HG03064 (cell line): ENCODE results near the gene SEMA5B.

Source experiments
- ATAC-seq: cut with Tn5 transposase; IDR thresholded peaks from one replicate; pipeline ENCODE4 v1.9.1; 2021; ENCODE audit warnings: low read depth; ENCODE audit not compliant: unreplicated experiment

SEMA5B gene

DNA sequence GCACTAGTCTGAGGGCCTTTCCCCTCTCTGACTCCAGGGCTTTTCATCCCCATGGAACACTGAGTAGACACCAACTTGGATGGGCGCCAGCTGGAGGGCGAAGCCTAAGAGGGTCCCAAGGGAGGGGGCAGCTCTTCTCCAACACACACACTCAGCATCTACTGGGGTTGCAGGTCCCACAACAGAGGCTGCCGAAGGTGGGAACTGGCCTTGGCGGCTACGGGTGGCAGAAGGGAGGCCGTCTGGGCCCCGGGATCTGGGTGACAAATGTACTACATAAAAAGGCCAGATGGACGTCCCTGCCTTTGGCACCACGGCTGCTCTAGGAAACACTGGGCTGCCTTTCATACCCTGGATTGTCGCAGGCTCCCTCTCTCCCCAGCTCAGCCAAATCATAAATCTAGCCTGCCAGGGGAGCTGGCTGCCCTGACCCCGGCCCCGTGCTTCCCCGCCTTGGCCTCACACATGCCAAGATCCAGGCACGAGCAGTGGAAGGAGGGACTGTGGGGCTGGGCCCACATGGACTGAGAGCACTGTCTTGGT lies 31.5 kb downstream of the SEMA5B start:
- ATAC-seq = no peak

DNA sequence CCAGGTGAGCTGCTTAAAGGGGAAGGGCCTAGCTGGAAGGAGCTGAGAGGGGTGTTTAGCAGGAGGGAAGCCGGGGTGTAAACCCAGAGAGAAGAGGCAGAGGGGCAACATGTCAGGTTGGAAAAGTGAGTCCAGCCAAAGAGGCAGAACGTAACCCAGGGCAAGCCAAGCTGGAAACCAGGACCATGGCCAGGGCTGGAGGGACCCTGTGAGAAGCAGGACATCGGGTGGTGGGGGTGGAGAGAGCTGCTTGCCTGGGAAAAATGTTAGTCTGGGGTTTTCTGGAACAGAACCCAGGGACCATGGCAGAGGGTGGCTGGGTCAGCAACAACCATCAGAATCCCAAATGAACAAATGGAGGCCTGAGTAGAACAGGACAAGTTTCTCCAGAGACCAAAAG lies 32.6 kb downstream of the SEMA5B start:
- ATAC-seq = no peak

DNA sequence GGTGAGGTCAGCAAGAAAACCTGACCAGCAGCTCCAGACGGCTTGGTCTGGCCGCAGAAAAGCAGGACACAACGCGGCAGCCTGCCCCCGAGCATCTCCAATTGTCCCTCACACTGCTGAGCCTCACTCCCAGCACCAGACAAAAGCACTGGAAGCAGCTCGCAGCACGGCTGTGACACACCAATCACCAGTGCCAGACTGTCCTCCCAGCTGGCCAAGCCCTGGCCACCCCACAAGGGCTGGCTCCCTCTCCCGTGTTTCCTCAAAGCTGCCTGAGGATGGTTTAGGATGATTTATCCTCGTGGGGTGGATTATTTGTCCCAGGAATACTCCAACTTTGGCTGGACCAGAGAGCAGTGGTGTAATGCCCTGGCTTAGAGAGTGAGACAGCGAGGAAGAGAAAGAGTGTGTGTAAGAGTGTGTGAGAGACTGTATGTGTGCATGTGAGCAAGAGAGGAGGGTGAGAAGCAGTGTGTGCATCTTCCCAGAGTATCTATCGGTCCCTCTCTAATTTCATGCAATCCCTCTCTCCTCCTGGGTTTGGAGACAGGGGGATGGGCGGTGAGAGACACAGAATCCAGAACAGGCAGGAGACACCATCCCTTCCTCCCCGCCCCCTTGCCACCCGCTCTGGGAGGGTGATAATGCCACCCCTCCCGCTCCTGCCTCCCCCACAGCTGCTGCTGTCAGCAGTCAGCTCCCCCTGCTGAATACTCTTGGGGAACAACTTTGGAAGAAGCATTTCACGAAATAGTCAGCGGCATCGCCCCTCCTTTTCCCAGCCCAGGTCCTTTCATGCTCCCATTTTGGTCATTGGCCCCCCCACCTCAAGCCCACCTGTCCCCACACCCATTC lies 34.2 kb downstream of the SEMA5B start:
- ATAC-seq = no peak

DNA sequence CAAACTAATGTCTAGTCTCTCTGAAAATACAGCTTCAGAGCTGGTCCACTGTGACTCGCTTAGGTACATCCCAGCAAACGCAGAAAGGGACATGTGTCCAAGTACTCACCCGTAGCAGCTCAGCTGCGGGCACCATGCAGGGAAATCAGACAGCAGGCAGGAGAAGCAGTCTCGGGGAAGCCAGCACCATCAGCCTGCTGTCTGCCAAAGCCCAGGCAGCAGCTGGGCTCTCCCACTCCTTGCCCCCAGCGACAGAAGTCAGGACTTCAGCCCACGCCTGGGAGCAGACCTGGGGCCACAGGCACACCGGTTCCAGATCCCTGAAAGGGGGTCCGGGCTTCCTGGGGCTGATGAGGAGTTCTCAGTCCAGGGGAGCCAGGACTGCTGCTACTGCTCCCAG lies 34.9 kb downstream of the SEMA5B start:
- ATAC-seq = no peak

DNA sequence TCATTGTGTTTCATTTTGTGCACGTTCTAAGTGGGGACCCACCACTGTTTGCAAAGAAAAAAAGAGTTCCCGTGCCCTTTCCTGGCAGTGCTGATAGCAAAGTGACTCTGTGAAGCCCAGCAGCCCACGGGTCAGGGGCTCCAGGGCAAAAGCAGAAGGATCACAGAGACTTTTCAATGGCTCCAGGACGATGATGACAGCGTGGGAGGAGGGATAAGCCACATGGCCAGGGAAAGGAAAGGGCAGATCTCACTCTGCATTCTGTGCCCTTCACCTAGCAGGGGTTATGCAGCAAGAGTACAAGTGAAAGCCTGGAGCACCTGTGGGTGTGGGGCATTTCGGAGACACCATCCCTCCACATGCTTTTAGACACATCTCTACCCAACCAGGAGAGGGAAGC lies 35.4 kb downstream of the SEMA5B start:
- ATAC-seq = no peak

GRCh38 chr3:122991236-122991985 lies 36.2 kb downstream of the SEMA5B start:
- ATAC-seq = no peak

DNA sequence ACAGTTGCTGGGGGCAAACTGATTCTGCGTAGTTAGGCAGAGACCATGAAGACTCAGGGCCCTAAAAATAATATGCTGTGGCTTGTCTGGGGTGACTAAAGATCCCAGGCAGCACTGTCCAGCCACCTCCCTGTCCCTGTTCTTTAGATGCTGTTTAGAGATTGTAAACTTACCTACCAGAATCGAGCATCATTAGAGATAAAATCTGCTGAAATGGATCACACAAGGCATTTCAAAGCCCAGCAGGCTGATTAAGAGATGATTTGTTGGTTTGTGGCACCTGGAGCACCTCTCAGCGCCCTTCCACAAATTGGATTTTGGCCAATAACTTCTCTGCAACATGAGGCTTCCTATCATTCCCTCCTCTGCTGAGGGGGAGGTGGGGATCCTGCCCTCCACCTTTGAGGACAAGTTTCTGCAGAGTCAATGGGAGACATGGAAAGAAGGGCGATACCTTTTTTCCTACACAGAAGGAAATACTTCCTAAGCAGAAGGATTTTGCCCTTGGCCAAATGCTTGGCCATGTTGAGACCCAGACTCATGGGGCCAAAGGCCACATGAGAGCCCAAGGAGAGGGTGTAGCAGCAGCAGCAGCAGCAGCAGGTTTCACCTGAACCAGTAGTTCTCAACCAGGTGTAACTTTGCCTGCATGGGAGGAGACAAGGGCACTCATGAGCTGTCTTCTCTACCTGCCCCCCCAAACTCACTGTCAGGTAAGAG lies 37.5 kb downstream of the SEMA5B start:
- ATAC-seq = no peak

DNA sequence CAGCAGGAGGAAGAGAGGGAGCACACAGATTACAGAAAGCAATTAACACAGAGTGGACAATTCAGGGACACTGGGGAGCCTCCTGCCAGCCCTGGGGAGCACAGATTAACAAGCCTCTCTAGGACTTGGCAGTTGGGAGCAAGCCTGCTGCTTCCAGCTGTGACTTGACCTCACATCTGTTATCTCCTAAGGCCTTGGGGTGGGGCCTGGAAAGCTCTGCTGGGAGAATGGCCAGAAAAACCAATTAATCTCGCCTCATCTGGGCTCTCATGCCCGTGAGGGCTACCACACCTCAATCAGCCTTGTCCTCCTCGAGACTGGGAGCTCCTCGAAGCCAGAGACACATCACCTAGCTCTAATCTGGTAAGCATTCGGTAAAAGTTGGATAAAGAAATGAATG lies 39.1 kb downstream of the SEMA5B start:
- ATAC-seq = no peak

- no peak for ATAC-seq
Measured at GRCh38 chr3:122987736-122988319, 39.7 kb downstream of the SEMA5B start.

DNA sequence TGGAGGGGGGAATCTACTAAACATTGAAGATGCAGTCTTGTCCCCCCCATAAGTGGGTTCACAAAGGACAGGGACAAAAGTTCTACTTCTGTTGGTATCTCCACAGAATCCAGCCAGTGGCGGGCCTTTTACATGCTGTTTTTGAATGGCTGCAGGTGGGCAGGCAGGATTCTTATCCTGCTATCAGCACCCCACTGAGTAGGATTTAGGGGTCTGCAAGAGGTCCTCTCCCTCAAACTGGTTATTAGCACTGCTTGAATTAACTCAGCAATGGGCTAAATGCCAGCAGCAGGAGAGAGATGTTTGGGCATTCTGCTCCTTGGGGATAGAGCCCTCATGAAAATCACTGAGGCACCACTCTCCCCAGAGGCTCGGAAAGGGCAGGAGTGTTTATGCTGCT lies 40.3 kb downstream of the SEMA5B start:
- ATAC-seq = no peak

DNA sequence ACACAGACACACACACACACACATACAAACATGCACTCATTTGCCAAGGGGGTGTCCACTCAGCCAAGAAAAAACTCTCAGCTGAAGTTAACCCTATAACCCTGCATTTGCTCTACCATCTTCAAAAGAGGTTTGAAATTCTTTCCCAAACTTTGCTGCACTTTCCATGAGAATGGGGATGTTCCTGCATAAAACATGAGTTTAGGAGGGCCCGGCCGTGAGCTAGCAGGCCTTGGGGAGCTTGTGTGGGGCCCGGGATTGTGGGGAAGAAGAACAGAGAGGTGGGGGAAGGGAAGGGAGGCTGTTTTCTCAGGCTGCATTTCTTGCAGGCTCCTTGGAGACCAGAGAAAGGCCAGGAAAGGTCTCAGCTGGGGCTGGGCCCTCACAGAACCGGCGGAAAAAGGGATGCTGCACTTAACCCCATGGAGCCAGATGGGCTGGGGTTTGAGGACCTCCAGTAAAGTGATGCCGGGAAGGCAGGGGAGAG lies 40.8 kb downstream of the SEMA5B start:
- ATAC-seq = no peak

DNA sequence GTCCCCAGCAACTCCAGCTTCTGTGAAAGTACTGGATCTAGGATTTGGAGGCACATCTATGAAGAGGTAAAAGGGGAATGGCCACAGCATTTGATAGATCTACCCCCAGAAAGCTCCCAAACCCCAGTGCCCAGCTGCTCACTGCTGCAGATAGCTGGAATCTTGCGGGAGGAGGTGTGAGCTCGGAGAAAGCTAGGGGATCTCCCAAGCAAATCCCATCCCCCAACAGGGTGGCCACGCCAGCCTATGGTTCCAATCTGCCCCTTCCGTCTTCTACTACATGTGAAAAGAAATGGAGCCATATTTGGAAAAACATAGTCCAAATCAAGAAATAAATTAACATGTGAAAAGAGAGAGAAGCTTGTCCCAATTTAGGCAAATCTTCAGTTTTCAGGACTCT lies 42.0 kb downstream of the SEMA5B start:
- ATAC-seq = no peak

DNA sequence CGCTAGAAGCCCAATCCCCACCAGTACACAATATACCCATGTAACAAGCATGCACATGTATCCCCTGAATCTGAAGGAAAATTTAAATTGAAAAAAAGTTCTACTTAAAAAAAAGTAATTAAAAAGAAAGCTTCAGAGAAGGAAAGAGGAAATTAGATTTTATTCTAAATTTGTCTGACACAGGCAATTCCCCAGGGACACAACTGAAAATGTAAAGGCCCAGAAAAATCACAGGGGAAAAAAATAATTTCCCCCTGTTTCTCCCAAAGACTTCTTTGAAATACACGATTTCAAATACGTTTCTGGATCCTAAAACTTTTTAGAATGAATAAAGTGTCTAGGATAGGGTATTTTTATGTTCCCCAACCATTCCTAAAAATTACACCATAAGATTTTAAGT lies 42.9 kb downstream of the SEMA5B start:
- ATAC-seq = no peak

GRCh38 chr3:122984007-122984406 lies 43.6 kb downstream of the SEMA5B start:
- ATAC-seq = no peak

GRCh38 chr3:122982216-122983185 lies 45.1 kb downstream of the SEMA5B start:
- ATAC-seq = no peak

GRCh38 chr3:122979211-122979610 lies 48.4 kb downstream of the SEMA5B start:
- ATAC-seq = no peak

GRCh38 chr3:122978569-122978968 lies 49.0 kb downstream of the SEMA5B start:
- no peak for ATAC-seq

DNA sequence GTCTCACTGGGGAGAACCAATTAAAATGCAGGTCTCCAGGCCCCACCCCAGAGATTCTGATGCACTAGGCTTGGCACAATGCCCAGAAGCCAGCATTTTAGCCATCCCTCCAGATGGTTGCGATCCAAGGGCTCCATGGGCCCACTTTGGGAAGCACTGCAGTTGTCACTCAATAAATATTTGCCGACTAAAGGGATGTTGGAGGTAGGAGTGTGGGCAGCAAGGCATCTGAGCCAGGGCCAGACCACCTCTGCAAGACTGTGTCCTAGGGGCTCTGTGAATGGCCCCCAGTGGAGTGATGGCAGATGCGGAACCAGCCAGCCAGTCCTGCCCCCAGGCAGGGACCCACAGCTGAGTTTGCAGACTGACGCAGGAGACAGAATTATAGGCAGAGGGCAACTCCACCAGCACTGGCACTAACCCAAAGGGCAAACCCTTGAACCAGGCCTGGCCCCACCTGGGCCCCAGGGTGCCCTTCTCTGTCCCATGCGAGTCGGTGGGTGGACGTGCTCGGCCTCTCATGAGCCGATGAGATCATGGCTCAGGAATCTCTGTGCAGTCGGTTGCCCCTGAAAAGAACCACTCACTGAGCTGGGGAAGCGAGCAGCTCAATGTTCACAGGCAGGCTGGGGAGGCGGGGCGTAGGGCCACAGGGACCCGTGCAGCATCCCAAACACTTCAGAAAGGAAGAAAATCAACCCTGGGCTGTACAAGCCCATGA lies 49.7 kb downstream of the SEMA5B start:
- no peak for ATAC-seq

DNA sequence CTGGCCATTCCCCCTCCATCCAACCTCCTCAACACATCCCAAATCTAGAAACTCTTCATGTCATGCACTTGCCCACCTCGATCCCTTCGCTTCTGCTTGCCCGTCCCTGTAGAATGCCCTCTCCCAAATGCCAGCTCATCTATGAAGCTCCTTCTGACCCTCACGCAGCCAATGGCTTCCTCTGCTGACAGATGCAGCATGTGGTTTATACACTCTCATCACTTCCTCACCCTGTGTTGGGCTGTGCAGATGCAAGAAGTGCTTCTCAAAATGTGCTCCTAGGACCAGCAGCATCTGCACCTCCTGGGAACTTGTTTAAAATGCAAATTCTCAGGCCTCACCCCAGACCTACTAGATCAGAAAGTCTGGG lies 51.7 kb downstream of the SEMA5B start:
- ATAC-seq = no peak
